OCI-LY3 (cell line): ENCODE data around the gene HTATIP2.

Experiments used
- H2AFZ ChIP-seq: fragments of 200-600, 300-600 bp; shearing (Covaris generic); 2 replicates; pipeline ENCODE4 v1.6.0; 2014; ENCODE audit warnings: antibody characterized with exemption, low read depth, low read length
- H3K27ac ChIP-seq: fragments of 200-600, 300-600 bp; sonication (generic); 2 replicates; pipeline ENCODE4 v1.5.1; 2014; ENCODE audit warnings: mild to moderate bottlenecking, low read length, moderate library complexity, mixed read lengths
- H3K27me3 ChIP-seq: fragments of 200-600, 300-600 bp; sonication (generic); 2 replicates; pipeline ENCODE4 v1.6.1; 2014; ENCODE audit warnings: low read depth, low read length, mixed read lengths
- H3K36me3 ChIP-seq: fragments of 200-600, 300-600 bp; sonication (generic); replicated peaks from 2 replicates; pipeline ENCODE3; 2014; ENCODE audit warnings: low read depth, low read length, mixed read lengths
- H3K4me1 ChIP-seq: fragments of 300-600, 200-600 bp; sonication (generic); 2 replicates; pipeline ENCODE4 v1.6.1; 2014; ENCODE audit warnings: low read length, mixed read lengths
- H3K4me2 ChIP-seq: fragments of 200-600, 300-600 bp; sonication (generic); 2 replicates; pipeline ENCODE4 v1.6.1; 2014; ENCODE audit warnings: low read length, mixed read lengths
- H3K4me3 ChIP-seq: fragments of 300-600, 200-600 bp; sonication (generic); 2 replicates; pipeline ENCODE4 v1.5.1; 2014; ENCODE audit warnings: antibody characterized with exemption, mild to moderate bottlenecking, low read length, moderate library complexity
- H3K79me2 ChIP-seq: fragments of 300-600, 200-600 bp; shearing (Covaris generic); 2 replicates; pipeline ENCODE4 v1.6.1; 2014; ENCODE audit warnings: mild to moderate bottlenecking, low read length, mixed read lengths
- H3K9ac ChIP-seq: fragments of 300-600, 200-600 bp; shearing (Covaris generic); 2 replicates; pipeline ENCODE4 v1.6.0; 2014; ENCODE audit warnings: mild to moderate bottlenecking, low read length, moderate library complexity
- H3K9me3 ChIP-seq: fragments of 200-600, 300-600 bp; shearing (Covaris generic); 2 replicates; pipeline ENCODE4 v1.6.1; 2014; ENCODE audit warnings: low read length, mixed read lengths; ENCODE audit not compliant: insufficient read depth
- H4K20me1 ChIP-seq: fragments of 200-600, 300-600 bp; sonication (generic); 2 replicates; pipeline ENCODE4 v1.6.1; 2016; ENCODE audit warnings: low read length, mixed read lengths; ENCODE audit not compliant: insufficient read depth
- EZH2phosphoT487 ChIP-seq: fragments of 200-600 bp; shearing (Covaris generic); IDR thresholded peaks from 2 replicates; pipeline ENCODE4 v1.6.1; 2018; ENCODE audit warnings: antibody characterized with exemption, mixed run types, low read depth
- TF ChIP-seq, protein P1 (sequence below): fragments of 200-600, 300-600 bp; sonication (generic); IDR thresholded peaks from 2 replicates; pipeline ENCODE4 v1.5.1; 2014; ENCODE audit warnings: antibody characterized with exemption, low read length, low read depth

HTATIP2 gene

DNA sequence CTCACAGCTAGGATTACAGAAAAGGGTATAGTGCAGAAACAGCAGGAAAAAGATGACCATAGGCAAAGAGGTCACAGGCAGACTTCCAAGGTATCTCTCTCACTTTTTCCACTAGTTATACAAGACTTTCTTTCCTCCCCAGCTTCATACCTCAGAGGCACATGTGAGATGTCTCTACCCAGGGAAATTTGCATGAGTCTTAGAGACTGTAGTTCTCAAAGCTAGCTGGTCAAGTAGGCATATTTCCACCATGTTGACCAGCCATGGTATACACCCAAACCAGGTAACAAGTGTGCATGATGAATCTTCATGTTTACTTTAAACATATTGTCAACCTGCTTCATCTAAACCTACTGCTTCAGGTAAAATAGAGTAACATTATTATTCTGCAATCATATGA, 51.9 kb downstream of the HTATIP2 start:
- H2AFZ ChIP-seq, result no peak overlapping the region
- H3K4me2 ChIP-seq, result no peak overlapping the region
- H3K36me3 ChIP-seq, result peaks cover 50% of the 10 kb centered on the region
- H3K4me1 ChIP-seq, result no peaks in the 10 kb centered on the region
- no peaks in the 10 kb centered on the region for H4K20me1 ChIP-seq
- H3K9ac ChIP-seq, result no peak overlapping the region
- no peaks in the 10 kb centered on the region for H3K27me3 ChIP-seq
- peaks cover 6% of the 10 kb centered on the region; the same call in 1 of the 2 replicates for H3K79me2 ChIP-seq
- TF ChIP-seq EZH2phosphoT487, result no peak
- TF ChIP-seq, protein P1, sequence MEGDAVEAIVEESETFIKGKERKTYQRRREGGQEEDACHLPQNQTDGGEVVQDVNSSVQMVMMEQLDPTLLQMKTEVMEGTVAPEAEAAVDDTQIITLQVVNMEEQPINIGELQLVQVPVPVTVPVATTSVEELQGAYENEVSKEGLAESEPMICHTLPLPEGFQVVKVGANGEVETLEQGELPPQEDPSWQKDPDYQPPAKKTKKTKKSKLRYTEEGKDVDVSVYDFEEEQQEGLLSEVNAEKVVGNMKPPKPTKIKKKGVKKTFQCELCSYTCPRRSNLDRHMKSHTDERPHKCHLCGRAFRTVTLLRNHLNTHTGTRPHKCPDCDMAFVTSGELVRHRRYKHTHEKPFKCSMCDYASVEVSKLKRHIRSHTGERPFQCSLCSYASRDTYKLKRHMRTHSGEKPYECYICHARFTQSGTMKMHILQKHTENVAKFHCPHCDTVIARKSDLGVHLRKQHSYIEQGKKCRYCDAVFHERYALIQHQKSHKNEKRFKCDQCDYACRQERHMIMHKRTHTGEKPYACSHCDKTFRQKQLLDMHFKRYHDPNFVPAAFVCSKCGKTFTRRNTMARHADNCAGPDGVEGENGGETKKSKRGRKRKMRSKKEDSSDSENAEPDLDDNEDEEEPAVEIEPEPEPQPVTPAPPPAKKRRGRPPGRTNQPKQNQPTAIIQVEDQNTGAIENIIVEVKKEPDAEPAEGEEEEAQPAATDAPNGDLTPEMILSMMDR, result no peak
- H3K4me3 ChIP-seq, result no peak overlapping the region
- H3K27ac ChIP-seq, result no peak overlapping the region
- no peaks in the 10 kb centered on the region for H3K9me3 ChIP-seq

DNA sequence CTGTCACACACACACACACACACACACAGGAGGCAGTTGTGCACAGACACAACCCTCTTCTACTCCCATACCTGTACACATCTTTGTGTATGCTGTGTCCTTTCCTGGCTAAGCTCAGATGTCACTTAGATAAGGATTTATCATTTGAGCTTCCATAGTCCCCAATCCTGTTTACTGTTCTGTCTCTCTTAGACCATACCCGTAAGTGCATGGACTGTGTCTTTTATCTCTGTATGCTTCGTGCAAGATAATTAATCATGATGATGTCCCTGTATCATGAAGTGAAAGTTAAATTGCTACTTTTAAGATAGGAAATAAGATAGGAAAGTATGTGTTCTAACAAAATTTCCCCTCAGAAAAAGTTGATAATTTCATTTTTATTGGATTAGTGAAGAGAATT, 54.3 kb downstream of the HTATIP2 start:
- Histone ChIP-seq H3K27me3 (no peaks in the 10 kb centered on the region), H4K20me1 (no peaks in the 10 kb centered on the region), H3K9me3 (no peaks in the 10 kb centered on the region), H2AFZ (no peak overlapping the region), H3K79me2 (peaks cover 6% of the 10 kb centered on the region; the same call in 1 of the 2 replicates), H3K36me3 (peaks cover 53% of the 10 kb centered on the region), H3K4me1 (no peaks in the 10 kb centered on the region), H3K4me3 (no peak overlapping the region), H3K4me2 (no peak overlapping the region), H3K9ac (no peak overlapping the region), H3K27ac (no peak overlapping the region)
- TF ChIP-seq, protein P1, result no peak
- no peak for TF ChIP-seq EZH2phosphoT487

DNA sequence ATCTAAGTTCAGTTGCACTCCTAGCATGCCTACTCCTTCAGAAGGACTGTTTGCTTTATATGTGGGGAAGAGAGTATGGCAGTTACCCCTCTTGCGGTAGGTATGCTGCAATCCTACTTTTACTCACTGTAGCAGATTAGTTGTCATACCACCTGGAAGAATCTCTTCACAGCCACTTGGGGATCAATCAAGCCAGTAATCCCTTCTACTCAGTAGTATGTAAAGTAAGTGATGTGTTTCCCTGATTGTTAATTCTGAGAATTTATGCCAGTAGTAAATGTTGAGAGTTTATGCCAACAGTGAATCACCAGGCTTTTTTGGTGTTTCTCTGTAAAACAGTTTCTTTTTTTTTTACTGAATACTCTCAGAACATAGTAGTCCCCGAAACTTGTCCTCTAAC, 58.4 kb downstream of the HTATIP2 start:
- Histone ChIP-seq H2AFZ (no peak overlapping the region), H3K9me3 (no peaks in the 10 kb centered on the region), H3K9ac (no peak overlapping the region), H3K79me2 (no peaks in the 10 kb centered on the region; the same call in 1 of the 2 replicates), H3K27me3 (no peaks in the 10 kb centered on the region), H3K4me1 (no peaks in the 10 kb centered on the region), H3K27ac (no peak overlapping the region), H4K20me1 (no peaks in the 10 kb centered on the region), H3K4me2 (no peak overlapping the region), H3K36me3 (peaks cover 34% of the 10 kb centered on the region), H3K4me3 (no peak overlapping the region)
- TF ChIP-seq, protein P1, result no peak
- no peak for TF ChIP-seq EZH2phosphoT487

DNA sequence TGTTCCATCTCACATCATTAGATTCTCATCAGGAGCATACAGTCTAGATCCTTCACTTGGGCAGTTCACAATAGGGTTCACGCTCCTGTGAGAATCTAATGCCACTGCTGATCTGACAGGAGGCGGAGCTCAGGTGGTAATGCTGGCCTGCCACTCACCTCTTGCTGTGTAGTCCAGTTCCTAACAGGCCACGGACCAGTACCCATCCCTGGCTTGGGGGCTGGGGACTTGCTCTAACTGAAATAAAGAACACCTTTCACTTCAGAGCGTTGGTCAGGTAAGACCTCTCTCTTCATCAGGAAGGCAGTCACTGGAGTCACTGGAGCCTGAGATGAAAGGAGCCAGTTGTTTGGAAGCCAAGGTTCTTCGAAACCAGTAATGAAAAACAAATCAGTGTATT, 65.7 kb downstream of the HTATIP2 start:
- Histone ChIP-seq H2AFZ (no peak overlapping the region), H4K20me1 (no peaks in the 10 kb centered on the region), H3K4me3 (no peak overlapping the region), H3K79me2 (peaks cover 11% of the 10 kb centered on the region; the same call in 1 of the 2 replicates), H3K27me3 (no peaks in the 10 kb centered on the region), H3K4me1 (no peaks in the 10 kb centered on the region), H3K9ac (no peak overlapping the region), H3K27ac (no peak overlapping the region), H3K9me3 (no peaks in the 10 kb centered on the region), H3K4me2 (no peak overlapping the region), H3K36me3 (peaks cover 25% of the 10 kb centered on the region)
- TF ChIP-seq, protein P1, result no peak
- no peak for TF ChIP-seq EZH2phosphoT487
